ENCODE measurements around the gene LRCH1. TPM values are rescaled to one million over a fixed set of nuclear protein-coding genes. Genes with fewer than 3 reads are reported as not detected.

Gene LRCH1
- total and polyA plus RNA-seq, 2 of the 4 experiments (the other 2 are of a cell fraction): 7.0 to 8.8 TPM

DNA sequence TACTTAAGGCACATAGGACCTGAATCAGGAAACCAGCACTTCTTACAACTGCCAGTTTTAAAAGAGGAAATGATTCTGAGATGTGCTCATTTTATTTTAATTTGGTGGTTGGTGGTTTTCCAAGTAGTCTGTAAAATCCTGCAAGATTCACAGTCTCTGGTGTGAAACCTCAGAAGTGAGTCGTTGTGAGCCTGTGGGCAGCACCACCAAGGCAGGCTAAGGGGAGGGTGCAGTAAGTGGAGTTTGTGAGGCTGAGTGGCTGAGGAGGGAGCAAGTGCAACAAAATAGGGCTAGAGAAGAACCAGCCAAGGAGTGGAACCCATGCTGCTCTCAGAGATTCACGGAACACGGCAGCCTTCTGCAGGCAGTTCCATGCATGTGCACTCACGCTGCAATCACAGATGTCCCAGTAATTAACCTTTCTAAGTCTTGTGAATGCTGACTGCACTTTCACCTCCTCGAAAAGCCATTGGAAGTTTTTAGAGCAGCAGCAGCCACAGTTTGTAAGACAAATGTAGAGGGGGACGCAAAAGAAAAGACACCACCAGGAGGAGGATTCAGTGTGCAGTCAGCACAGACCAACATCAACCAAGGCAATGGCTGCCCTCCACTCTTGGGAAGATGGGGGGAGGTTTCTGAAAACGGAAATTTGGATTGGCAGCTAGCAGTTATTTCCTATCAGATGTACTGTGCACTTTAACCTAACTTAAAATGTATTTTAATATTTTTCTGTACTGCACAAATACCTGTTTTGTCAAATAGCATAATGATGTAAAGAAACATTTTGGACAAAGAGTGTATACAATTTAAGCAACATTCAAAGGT lies 199.1 kb downstream of the LRCH1 start (continued):
- TF ChIP-seq NFE2L2 (IDR thresholded peaks at IDR 0.05; ENCODE audit: low read depth, low read length): no peak

GRCh38 chr13:46753137-46753536 lies 200.2 kb downstream of the LRCH1 start:
- Histone ChIP-seq H3K27ac (ENCODE audit: insufficient read depth, low read length) (no peak overlapping the region), H2BK15ac (ENCODE audit: low read depth, low read length) (no peak overlapping the region), H2AK9ac (replicated peaks; ENCODE audit: low read depth, low read length, poor library complexity) (no peak overlapping the region), H3K4me3 (ENCODE audit: insufficient read depth, low read depth, low read length) (no peak overlapping the region), H3K23ac (ENCODE audit: low read depth, low read length) (no peak overlapping the region), H3K36me3 (ENCODE audit: control insufficient read depth, insufficient read depth, low read length) (peaks cover 16% of the 10 kb centered on the region), H3K4ac (ENCODE audit: low read depth, low read length) (no peak overlapping the region), H3K27me3 (ENCODE audit: control insufficient read depth, insufficient read depth, low read length) (no peaks in the 10 kb centered on the region), H3K9ac (ENCODE audit: low read depth, low read length) (no peak overlapping the region), H4K8ac (ENCODE audit: low read depth in 2 of 2, low read length in 2 of 2) (no peak overlapping the region), H3K14ac (replicated peaks; ENCODE audit: low read depth, low read length) (no peak overlapping the region), H3K9me1 (ENCODE audit: insufficient read depth, low read length) (no peaks in the 10 kb centered on the region; the same call in 1 of the 2 replicates), H2AK5ac (ENCODE audit: low read depth, low read length) (no peak overlapping the region), H3K4me2 (ENCODE audit: low read depth, low read length) (no peak overlapping the region), H4K20me1 (ENCODE audit: insufficient read depth, low read length) (no peaks in the 10 kb centered on the region), H4K5ac (ENCODE audit: low read depth, low read length) (no peak overlapping the region), H3K79me1 (ENCODE audit: low read depth in 1 of 2, low read length in 2 of 2) (no peaks in the 10 kb centered on the region), H3K9me3 (ENCODE audit: control insufficient read depth, insufficient read depth, low read length) (no peaks in the 10 kb centered on the region), H3K56ac (ENCODE audit: extremely low read depth, insufficient read depth, low read length) (no peak overlapping the region), H2AFZ (replicated peaks; ENCODE audit: low read length, poor library complexity) (no peak overlapping the region), H4K91ac (ENCODE audit: insufficient read depth, low read depth, low read length) (no peak overlapping the region), H3K4me1 (ENCODE audit: control insufficient read depth, insufficient read depth, low read length) (no peaks in the 10 kb centered on the region; the same call in 1 of the 2 replicates), H3K18ac (ENCODE audit: low read depth, low read length) (no peak overlapping the region), H2BK5ac (ENCODE audit: low read depth, low read length, poor library complexity, severe bottlenecking) (no peak overlapping the region), H2BK120ac (ENCODE audit: low read depth, low read length) (no peak overlapping the region), H2BK20ac (ENCODE audit: low read depth, low read length) (no peak overlapping the region)
- no peak for DNase-seq
- CTCF ChIA-PET: no interaction called here
- POLR2A ChIA-PET (ENCODE audit: unreplicated experiment): no interaction called here
- intact Hi-C loops (cut with micrococcal nuclease): no loop called here
- ATAC-seq (ENCODE audit: low read depth): no peak
- in situ Hi-C loops (cut with MboI; ENCODE audit: low sequenced_read_pairs): no loop called here
- no CpG with 5 or more reads among the region's 5 CpGs for WGBS, 2 experiments (ENCODE audit: extremely low coverage in 2 of 2, insufficient read length in 1 of 2)
- dilution Hi-C loops (cut with HindIII; ENCODE audit: low sequenced_read_pairs, unreplicated experiment): no loop called here
- TF ChIP-seq RFX5 (IDR thresholded peaks at IDR 0.05; ENCODE audit: low read depth, low read length) (no peak), MAZ (IDR thresholded peaks at IDR 0.05; ENCODE audit: borderline replicate concordance, low read depth, low read length) (no peak), MXI1 (IDR thresholded peaks at IDR 0.05; ENCODE audit: borderline replicate concordance, low read depth, low read length) (no peak)
- no TSS peak for BruUV-seq (replicated peaks)
